HUES64 (cell line): ENCODE results near the gene VDAC2. TPM values are rescaled to one million over a fixed set of nuclear protein-coding genes. Genes with fewer than 3 reads are reported as not detected.

Experiments used
- H3K27ac ChIP-seq: 2 replicates; pipeline ENCODE4 v1.7.0; 2013; ENCODE audit warnings: low read depth, low read length, inconsistent platforms
- H3K27me3 ChIP-seq: 2 replicates; pipeline ENCODE4 v1.6.1; 2013; ENCODE audit warnings: mild to moderate bottlenecking, low read length; ENCODE audit not compliant: insufficient read depth
- H3K36me3 ChIP-seq: 2 replicates; pipeline ENCODE4 v1.6.1; 2013; ENCODE audit warnings: mild to moderate bottlenecking, low read length; ENCODE audit not compliant: insufficient read depth
- H3K4me1 ChIP-seq: 2 replicates; pipeline ENCODE4 v1.6.1; 2013; ENCODE audit warnings: mild to moderate bottlenecking, low read length, moderate library complexity; ENCODE audit not compliant: insufficient read depth
- H3K4me3 ChIP-seq: 2 replicates; pipeline ENCODE4 v1.5.1; 2013; ENCODE audit warnings: mild to moderate bottlenecking, low read length, moderate library complexity
- H3K9ac ChIP-seq: 2 replicates; pipeline ENCODE4 v1.6.1; 2013; ENCODE audit warnings: mild to moderate bottlenecking, low read depth, low read length
- H3K9me3 ChIP-seq: 2 replicates; pipeline ENCODE4 v1.6.1; 2013; ENCODE audit warnings: low read depth, low read length; ENCODE audit not compliant: insufficient read depth
- WGBS: fragments of 150-250, 120-280 bp; methylation state at CpG from one replicate; pipeline ENCODE4 v1.1.7; 2013; ENCODE audit warnings: missing lambda C conversion rate; 5-methylcytosine and 5-hydroxymethylcytosine counted together
- polyA plus RNA-seq, 2 experiments: library from polyadenylated mRNA; stranded (reverse); fragments of 50-300 nt; gene quantifications; one replicate each; pipeline ENCODE4 v1.2.3, GENCODE V29; 2013

The VDAC2 gene, protein sequence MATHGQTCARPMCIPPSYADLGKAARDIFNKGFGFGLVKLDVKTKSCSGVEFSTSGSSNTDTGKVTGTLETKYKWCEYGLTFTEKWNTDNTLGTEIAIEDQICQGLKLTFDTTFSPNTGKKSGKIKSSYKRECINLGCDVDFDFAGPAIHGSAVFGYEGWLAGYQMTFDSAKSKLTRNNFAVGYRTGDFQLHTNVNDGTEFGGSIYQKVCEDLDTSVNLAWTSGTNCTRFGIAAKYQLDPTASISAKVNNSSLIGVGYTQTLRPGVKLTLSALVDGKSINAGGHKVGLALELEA
- 214 TPM for polyA plus RNA-seq (2013, experiment 1 of 2)
- 228 TPM for polyA plus RNA-seq (2013, experiment 2 of 2)

DNA sequence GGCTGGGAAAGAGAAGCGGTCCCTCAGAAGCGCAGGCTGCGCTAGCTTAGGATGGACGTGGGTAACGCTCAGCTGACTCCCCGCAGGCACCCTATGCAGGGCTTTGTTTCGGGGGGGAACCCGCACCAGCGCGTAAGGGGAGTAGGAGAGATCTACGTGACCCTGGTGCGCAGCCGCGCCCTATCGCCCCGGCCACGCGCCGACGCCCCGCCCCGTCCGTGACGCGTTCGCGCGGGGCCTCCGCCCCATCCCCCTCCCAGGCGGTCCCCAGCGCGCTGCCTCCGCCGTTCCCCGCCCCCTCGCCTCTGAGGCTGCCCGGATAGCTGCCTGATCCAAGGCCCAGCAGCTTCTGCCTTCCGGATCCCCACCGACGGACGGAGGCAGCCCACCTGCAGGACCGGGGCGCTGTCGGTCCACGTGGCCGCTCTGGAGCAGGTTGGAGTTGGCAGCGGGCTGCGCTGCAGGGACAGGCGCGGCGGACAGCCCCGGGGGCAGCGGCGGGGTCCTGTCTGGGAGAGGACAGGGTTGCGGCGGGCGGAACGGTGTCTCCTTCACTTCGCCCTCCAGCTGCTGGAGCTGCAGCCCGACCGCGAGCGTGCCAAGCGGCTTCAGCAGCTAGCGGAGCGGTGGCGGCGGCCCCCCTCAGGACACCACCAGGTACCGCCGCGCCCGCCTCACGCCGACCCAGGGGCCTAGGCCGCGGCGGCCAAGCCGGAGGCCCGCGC, at the start of gene VDAC2:
TSS of gene VDAC2 (plus strand) at position 515 of the 725 bp plus-strand sequence. CDS start 363 bp downstream, outside the sequence.
- no peaks in the 10 kb centered on the region for H3K27me3 ChIP-seq
- no peaks in the 10 kb centered on the region for H3K9me3 ChIP-seq
- H3K4me1 ChIP-seq = peaks cover 22% of the 10 kb centered on the region
- peak within 1 kb of the TSS; percentile 93 for H3K9ac ChIP-seq
- H3K27ac ChIP-seq = peak within 1 kb of the TSS; percentile 99
- peaks cover 38% of the 10 kb centered on the region for H3K36me3 ChIP-seq
- H3K4me3 ChIP-seq = peak within 1 kb of the TSS; percentile 94
- under 1% methylated on average over 80 of the region's 80 CpGs for WGBS

DNA sequence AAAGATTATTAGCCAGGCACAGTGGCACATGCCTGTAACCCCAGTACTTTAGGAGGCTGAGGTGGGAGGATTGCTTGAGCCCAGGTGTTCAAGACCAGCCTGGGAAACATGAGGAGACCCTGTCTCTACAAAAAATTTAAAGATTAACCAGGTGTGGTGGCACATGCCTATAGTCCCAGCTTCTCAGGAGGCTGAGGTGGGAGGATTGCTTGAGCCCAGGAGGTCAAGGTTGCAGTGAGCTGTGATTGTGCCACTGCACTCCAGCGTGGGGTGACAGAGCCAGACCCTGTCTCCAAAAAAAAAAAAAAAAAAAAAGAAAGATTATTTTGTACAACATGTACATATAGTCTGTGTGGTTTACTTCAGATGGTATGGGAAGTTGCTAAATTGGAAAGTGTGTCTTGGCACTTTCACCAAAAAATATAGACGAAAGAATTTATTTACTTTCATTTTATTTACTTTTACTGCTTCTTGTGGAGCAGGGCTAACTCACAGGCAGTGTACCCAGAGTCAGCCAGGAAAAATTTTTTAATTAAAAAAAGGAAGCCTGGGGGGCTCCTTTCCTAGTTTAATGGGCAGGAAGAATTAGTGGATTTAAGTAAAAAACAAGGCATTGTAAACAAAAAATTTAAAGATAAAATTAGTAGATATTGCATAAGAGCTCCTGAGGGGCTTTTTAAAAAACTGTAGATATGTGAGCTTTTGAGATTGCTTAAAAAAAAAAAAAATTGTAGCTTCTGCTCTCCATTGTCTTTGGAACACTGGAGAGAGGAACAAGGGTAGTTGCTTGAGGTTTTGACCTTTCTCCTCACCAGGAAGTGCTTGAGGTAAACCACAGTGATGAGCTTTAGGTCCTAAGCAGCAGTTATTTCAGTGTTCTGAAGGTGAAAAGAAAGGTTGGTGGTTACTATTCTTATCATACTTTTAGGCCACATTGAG, 44.6 kb upstream of the VDAC2 start:
- Histone ChIP-seq H3K9me3 (no peaks in the 10 kb centered on the region), H3K9ac (no peak overlapping the region), H3K27me3 (no peaks in the 10 kb centered on the region), H3K4me3 (no peak overlapping the region), H3K36me3 (peaks cover 18% of the 10 kb centered on the region; the same call in 1 of the 2 replicates), H3K27ac (no peak overlapping the region), H3K4me1 (0 out of 2 replicates have a peak, but pooled peaks cover 4% of the 10 kb centered on the region)
- no CpG with 5 or more reads among the region's 2 CpGs for WGBS

DNA sequence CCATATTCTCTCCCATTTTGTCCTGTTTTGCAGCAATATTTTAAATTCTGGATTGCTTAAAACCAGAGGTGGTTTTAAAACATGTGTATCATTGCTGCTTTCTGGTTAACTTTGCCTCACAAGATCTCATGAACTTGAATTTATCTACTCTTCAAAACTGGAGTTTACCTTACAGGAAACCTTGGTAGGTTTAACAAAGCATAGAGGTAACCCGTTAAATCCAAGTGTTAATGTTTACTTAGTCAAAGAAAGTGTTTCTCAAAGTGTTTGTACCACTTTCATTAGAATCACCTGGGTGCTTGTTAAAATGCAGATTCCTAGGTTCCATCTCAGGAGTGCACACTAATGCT, 44.0 kb upstream of the VDAC2 start:
- peaks cover 18% of the 10 kb centered on the region; the same call in 1 of the 2 replicates for H3K36me3 ChIP-seq
- H3K9ac ChIP-seq = no peak overlapping the region
- no peak overlapping the region for H3K4me3 ChIP-seq
- H3K27ac ChIP-seq = no peak overlapping the region
- no peaks in the 10 kb centered on the region for H3K27me3 ChIP-seq
- WGBS = 78% methylated on average over 1 of the region's 1 CpG
- no peaks in the 10 kb centered on the region for H3K9me3 ChIP-seq
- H3K4me1 ChIP-seq = 0 out of 2 replicates have a peak, but pooled peaks cover 4% of the 10 kb centered on the region

DNA sequence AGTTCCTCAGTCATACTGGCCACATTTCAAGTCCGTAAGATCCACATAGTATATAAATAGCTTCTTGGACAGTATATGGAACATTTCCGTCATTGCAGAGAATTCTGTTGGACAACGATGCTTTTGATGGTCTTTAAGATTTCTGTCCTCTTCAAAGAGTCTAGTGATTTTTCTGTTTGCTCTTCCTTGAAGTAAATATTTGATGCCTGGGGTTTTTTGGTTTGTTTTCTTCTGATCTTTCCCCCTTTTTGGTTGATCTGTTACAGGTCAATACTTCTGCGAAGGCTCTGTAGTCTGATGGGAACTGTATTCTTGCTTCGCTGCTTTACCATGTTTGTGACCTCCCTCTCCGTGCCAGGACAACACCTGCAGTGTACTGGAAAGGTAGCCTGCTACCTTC, 42.3 kb upstream of the VDAC2 start:
- Histone ChIP-seq H3K27ac (no peak overlapping the region), H3K4me1 (0 out of 2 replicates have a peak, but pooled peaks cover 4% of the 10 kb centered on the region), H3K27me3 (no peaks in the 10 kb centered on the region), H3K36me3 (peaks cover 22% of the 10 kb centered on the region; the same call in 1 of the 2 replicates), H3K9me3 (no peaks in the 10 kb centered on the region), H3K4me3 (no peak overlapping the region), H3K9ac (no peak overlapping the region)
- 97% methylated on average over 6 of the region's 6 CpGs for WGBS

DNA sequence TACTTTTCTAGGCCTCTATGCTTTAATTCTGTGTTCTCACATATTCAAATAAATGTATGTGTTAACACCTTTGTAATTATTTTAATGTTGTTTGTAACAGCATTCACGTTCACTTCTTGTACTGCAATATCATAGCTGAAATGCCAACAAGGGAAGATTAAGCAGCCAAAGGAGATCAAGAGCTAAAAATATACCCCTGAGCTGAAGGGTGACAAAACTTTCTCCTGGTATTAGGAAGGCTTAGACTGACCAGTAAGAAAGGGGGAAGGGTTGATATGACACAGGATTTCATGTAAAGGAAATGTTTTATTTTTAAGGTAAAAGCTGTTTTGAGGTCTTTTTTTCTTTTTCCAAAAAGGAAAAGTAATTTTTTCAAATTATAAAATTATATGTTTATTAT, 40.4 kb upstream of the VDAC2 start:
- Histone ChIP-seq H3K27me3 (no peaks in the 10 kb centered on the region), H3K9me3 (no peaks in the 10 kb centered on the region), H3K9ac (no peak overlapping the region), H3K27ac (no peak overlapping the region), H3K4me3 (no peak overlapping the region), H3K4me1 (0 out of 2 replicates have a peak, but pooled peaks cover 4% of the 10 kb centered on the region), H3K36me3 (peaks cover 16% of the 10 kb centered on the region; the same call in 1 of the 2 replicates)
- 100% methylated on average over 1 of the region's 1 CpG for WGBS

DNA sequence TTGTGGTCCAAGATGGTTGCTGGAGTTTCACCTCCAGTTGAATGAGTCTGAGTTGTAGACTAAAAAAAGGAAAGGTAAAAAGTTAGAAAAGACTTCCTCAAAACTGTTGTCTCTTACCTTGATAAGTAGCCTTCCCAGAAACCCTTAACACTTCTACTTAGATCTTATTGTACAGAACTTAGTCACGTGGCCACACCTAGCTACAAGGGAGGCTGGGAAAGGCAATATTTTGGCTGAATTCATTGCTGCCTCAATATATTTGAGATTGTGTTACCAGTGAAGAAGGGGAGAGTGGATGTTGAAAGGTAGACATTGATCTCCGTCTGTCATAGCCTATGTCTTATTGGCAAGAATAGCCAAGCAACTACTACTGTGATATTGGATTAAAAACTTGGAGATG, 35.5 kb upstream of the VDAC2 start:
- WGBS = 93% methylated on average over 2 of the region's 2 CpGs
- H3K27ac ChIP-seq = no peak overlapping the region
- H3K9ac ChIP-seq = no peak overlapping the region
- H3K27me3 ChIP-seq = no peaks in the 10 kb centered on the region
- H3K4me1 ChIP-seq = 0 out of 2 replicates have a peak, but pooled peaks cover 2% of the 10 kb centered on the region
- H3K4me3 ChIP-seq = no peak overlapping the region
- H3K9me3 ChIP-seq = no peaks in the 10 kb centered on the region
- H3K36me3 ChIP-seq = peaks cover 25% of the 10 kb centered on the region

DNA sequence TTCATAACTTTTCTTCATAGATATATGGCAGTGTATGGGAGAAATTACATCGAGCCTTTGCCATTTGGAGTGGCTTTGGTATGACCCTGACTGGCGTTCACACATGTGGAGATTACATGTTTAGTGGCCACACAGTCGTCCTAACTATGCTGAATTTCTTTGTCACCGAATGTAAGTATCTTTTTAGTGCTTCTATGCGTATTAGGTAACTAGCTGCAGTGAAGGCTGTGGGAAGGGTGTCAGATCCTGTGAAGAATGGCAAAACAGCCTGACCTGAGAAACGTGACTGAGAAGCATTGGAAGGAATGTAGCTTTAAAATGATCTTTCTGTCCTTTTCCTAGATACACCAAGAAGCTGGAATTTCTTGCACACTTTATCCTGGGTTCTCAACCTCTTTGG, 34.5 kb upstream of the VDAC2 start:
- Histone ChIP-seq H3K4me3 (no peak overlapping the region), H3K36me3 (peaks cover 24% of the 10 kb centered on the region), H3K4me1 (no peaks in the 10 kb centered on the region), H3K27ac (no peak overlapping the region), H3K27me3 (no peaks in the 10 kb centered on the region), H3K9ac (no peak overlapping the region), H3K9me3 (no peaks in the 10 kb centered on the region)
- 90% methylated on average over 6 of the region's 6 CpGs for WGBS

DNA sequence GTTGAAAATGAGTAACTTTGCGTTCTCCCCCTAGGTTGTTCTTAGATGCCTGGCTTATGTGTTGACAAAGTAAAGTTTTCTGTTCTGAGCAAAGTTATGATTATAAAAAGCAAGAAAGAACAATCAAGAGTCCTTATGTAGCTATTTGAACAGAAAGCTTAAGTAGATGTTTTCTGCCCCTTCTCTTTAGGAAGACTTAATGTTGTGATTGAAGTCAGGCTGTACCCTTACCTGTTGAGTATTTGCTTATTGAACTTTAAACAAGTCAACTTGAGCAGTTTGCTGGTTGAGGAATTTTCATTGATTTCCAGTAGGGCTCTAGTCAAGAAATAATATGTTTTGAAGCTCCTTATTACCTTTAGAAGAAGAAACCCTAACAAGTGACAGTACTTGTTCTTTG, 33.9 kb upstream of the VDAC2 start:
- H3K36me3 ChIP-seq = peaks cover 24% of the 10 kb centered on the region
- no peaks in the 10 kb centered on the region for H3K27me3 ChIP-seq
- H3K9me3 ChIP-seq = no peaks in the 10 kb centered on the region
- no peak overlapping the region for H3K4me3 ChIP-seq
- H3K9ac ChIP-seq = no peak overlapping the region
- no peak overlapping the region for H3K27ac ChIP-seq
- 86% methylated on average over 1 of the region's 1 CpG for WGBS
- no peaks in the 10 kb centered on the region for H3K4me1 ChIP-seq

DNA sequence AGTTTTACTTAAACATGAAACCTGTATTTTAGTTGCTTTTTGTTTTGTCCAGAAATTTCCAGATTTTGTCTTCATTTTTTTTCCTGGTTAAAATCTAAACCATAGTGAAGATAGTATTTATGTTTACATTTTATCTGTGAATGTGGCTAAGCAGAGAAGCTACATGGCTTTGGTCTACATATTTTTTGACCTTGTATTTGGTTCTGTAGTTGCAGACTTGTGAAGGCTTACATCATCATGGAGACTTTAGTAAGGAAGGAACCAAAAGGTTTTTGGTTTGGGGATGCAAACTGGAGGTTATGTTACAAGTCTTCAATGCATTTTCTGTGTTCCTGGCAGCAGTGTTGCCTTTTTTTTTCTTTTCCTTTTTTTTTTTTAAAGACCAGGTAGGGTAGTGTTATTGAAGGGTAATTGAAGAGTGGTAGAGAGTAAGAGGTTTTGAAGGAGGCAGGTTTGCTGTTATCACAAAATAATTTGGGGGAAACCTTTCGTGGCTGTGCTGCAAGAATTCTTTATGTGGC, 30.9 kb upstream of the VDAC2 start:
- WGBS = 94% methylated on average over 1 of the region's 1 CpG
- Histone ChIP-seq H3K4me3 (no peak overlapping the region), H3K27ac (no peak overlapping the region), H3K4me1 (no peaks in the 10 kb centered on the region), H3K27me3 (no peaks in the 10 kb centered on the region), H3K9me3 (no peaks in the 10 kb centered on the region), H3K36me3 (peaks cover 19% of the 10 kb centered on the region), H3K9ac (no peak overlapping the region)

DNA sequence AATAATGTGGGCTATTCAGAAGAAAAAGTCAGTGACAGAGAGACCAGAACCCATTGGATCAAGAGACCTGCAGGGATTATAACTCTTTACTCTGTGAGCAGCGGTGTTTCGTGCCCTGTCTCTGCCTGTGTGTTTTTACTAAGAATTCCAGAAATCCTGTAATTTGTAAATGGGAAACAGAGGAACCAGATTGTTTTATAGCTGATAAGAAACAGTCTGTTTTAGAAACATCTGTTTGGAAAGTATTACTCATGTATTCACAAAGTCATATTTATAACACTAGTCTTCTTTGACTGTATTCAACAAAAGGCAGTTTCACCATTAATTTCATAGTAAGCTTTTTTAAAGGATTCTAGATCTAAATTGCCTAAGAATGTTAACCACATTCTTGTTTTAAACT, 30.0 kb upstream of the VDAC2 start:
- WGBS = 96% methylated on average over 2 of the region's 2 CpGs
- Histone ChIP-seq H3K36me3 (peaks cover 18% of the 10 kb centered on the region), H3K27me3 (no peaks in the 10 kb centered on the region), H3K27ac (no peak overlapping the region), H3K9ac (no peak overlapping the region), H3K9me3 (no peaks in the 10 kb centered on the region), H3K4me1 (no peaks in the 10 kb centered on the region), H3K4me3 (no peak overlapping the region)
